H9 (cell line): ENCODE results near the gene MS4A18. TPM values are rescaled to one million over a fixed set of nuclear protein-coding genes. Genes with fewer than 3 reads are reported as not detected.

Source experiments
- DNase-seq: peaks from one replicate; pipeline ENCODE4 v3.0.0-alpha.2; 2017
- H2AFZ ChIP-seq: one replicate; pipeline ENCODE4 v1.6.1; 2013; ENCODE audit warnings: mild to moderate bottlenecking, low read length, control low read depth, moderate library complexity
- H2AK5ac ChIP-seq: 2 replicates; pipeline ENCODE4 v1.6.1; 2013; ENCODE audit warnings: low read length, control low read depth, mixed read lengths; ENCODE audit not compliant: insufficient read length
- H2BK120ac ChIP-seq: one replicate; pipeline ENCODE4 v1.6.1; 2013; ENCODE audit warnings: low read depth, mild to moderate bottlenecking, low read length, control low read depth, inconsistent platforms; ENCODE audit not compliant: poor library complexity, severe bottlenecking
- H2BK12ac ChIP-seq: 2 replicates; pipeline ENCODE4 v1.6.1; 2013; ENCODE audit warnings: low read length, control low read depth, mixed read lengths, low read depth; ENCODE audit not compliant: insufficient read length
- H2BK15ac ChIP-seq: 2 replicates; pipeline ENCODE4 v1.6.1; 2013; ENCODE audit warnings: low read depth, low read length, control low read depth
- H2BK20ac ChIP-seq: one replicate; pipeline ENCODE4 v1.6.1; 2013; ENCODE audit warnings: low read depth, mild to moderate bottlenecking, low read length, control low read depth, inconsistent platforms; ENCODE audit not compliant: poor library complexity, severe bottlenecking
- H2BK5ac ChIP-seq: 2 replicates; pipeline ENCODE4 v1.6.1; 2013; ENCODE audit warnings: low read length, control low read depth, mixed read lengths; ENCODE audit not compliant: insufficient read length
- H3K14ac ChIP-seq: 2 replicates; pipeline ENCODE4 v1.6.1; 2013; ENCODE audit warnings: low read length, control low read depth; ENCODE audit not compliant: insufficient read depth
- H3K18ac ChIP-seq: 2 replicates; pipeline ENCODE4 v1.6.1; 2013; ENCODE audit warnings: low read depth, mild to moderate bottlenecking, mixed read lengths, low read length, control low read depth; ENCODE audit not compliant: insufficient read length
- H3K23ac ChIP-seq: 2 replicates; pipeline ENCODE4 v1.6.1; 2013; ENCODE audit warnings: low read length, control low read depth, mixed read lengths, low read depth; ENCODE audit not compliant: insufficient read length
- H3K23me2 ChIP-seq: 2 replicates; pipeline ENCODE4 v1.6.1; 2013; ENCODE audit warnings: low read depth, mild to moderate bottlenecking, mixed read lengths, low read length, control low read depth; ENCODE audit not compliant: insufficient read length, poor library complexity, severe bottlenecking
- H3K27ac ChIP-seq: 2 replicates; pipeline ENCODE4 v1.5.1; 2013; ENCODE audit warnings: low read length, control low read depth, mixed read lengths, low read depth; ENCODE audit not compliant: insufficient read length
- H3K27me3 ChIP-seq: 2 replicates; pipeline ENCODE4 v1.6.1; 2013; ENCODE audit warnings: low read length, control low read depth, inconsistent platforms; ENCODE audit not compliant: insufficient read depth
- H3K4ac ChIP-seq: 2 replicates; pipeline ENCODE4 v1.6.1; 2013; ENCODE audit warnings: low read depth, mild to moderate bottlenecking, control low read depth, inconsistent platforms, low read length, moderate library complexity
- H3K4me1 ChIP-seq: 2 replicates; pipeline ENCODE4 v1.6.1; 2013; ENCODE audit warnings: low read length, control low read depth, inconsistent platforms; ENCODE audit not compliant: insufficient read depth
- H3K4me2 ChIP-seq: 2 replicates; pipeline ENCODE4 v1.6.1; 2013; ENCODE audit warnings: low read length, control low read depth, mixed read lengths; ENCODE audit not compliant: insufficient read length, insufficient read depth
- H3K56ac ChIP-seq: 2 replicates; pipeline ENCODE4 v1.6.1; 2013; ENCODE audit warnings: low read depth, mild to moderate bottlenecking, mixed read lengths, low read length, control low read depth; ENCODE audit not compliant: insufficient read length
- H3K79me1 ChIP-seq: 2 replicates; pipeline ENCODE4 v1.6.1; 2013; ENCODE audit warnings: low read depth, mild to moderate bottlenecking, moderate library complexity, low read length, control low read depth, inconsistent platforms; ENCODE audit not compliant: insufficient read depth, poor library complexity, severe bottlenecking
- H3K79me2 ChIP-seq: 2 replicates; pipeline ENCODE4 v1.6.1; 2013; ENCODE audit warnings: low read length, control low read depth, inconsistent platforms; ENCODE audit not compliant: insufficient read depth
- H3K9ac ChIP-seq: 2 replicates; pipeline ENCODE4 v1.6.1; 2013; ENCODE audit warnings: low read length, control low read depth, mixed read lengths; ENCODE audit not compliant: insufficient read length; ENCODE audit errors: extremely low read depth
- H3K9me3 ChIP-seq: one replicate; pipeline ENCODE4 v1.6.1; 2013; ENCODE audit warnings: low read depth, low read length, inconsistent platforms; ENCODE audit not compliant: control insufficient read depth
- H3T11ph ChIP-seq: one replicate; pipeline ENCODE4 v1.6.1; 2013; ENCODE audit warnings: mild to moderate bottlenecking, low read length, control low read depth, inconsistent platforms
- H4K20me1 ChIP-seq: one replicate; pipeline ENCODE4 v1.6.1; 2013; ENCODE audit not compliant: control insufficient read depth, insufficient read length, insufficient read depth
- H4K5ac ChIP-seq: 2 replicates; pipeline ENCODE4 v1.6.1; 2013; ENCODE audit warnings: low read depth, mild to moderate bottlenecking, mixed read lengths, low read length, control low read depth; ENCODE audit not compliant: insufficient read length
- H4K8ac ChIP-seq: replicated peaks from 2 replicates; pipeline ENCODE4 v1.6.1; 2013; ENCODE audit warnings: low read length, control low read depth, mixed read lengths, low read depth; ENCODE audit not compliant: insufficient read length
- H4K91ac ChIP-seq: 2 replicates; pipeline ENCODE4 v1.6.1; 2013; ENCODE audit warnings: low read depth, mild to moderate bottlenecking, moderate library complexity, mixed read lengths, low read length, control low read depth; ENCODE audit not compliant: insufficient read length
- H3K27ac Mint-ChIP-seq, 3 experiments: 2 replicates in 2 of 3; 3 replicates in 1 of 3; pipeline ENCODE4 v1.8.0; 2020 to 2021; ENCODE audit warnings: mixed read lengths in 3 of 3, mild to moderate bottlenecking in 1 of 3, moderate library complexity in 1 of 3
- H3K27me3 Mint-ChIP-seq: 2 replicates; pipeline ENCODE4 v1.8.0; 2021; ENCODE audit warnings: low read depth, mild to moderate bottlenecking, moderate library complexity, mixed read lengths
- H3K36me3 Mint-ChIP-seq, 3 experiments: 2 replicates in 2 of 3; 3 replicates in 1 of 3; pipeline ENCODE4 v1.8.0; 2020 to 2021; ENCODE audit warnings: low read depth in 3 of 3, mixed read lengths in 3 of 3; ENCODE audit not compliant: insufficient read depth in 1 of 3
- H3K4me1 Mint-ChIP-seq, 2 experiments: 2 replicates each; pipeline ENCODE4 v1.8.0; 2020; ENCODE audit warnings: mixed read lengths in 2 of 2
- H3K4me3 Mint-ChIP-seq, 2 experiments: 2 replicates in 1 of 2; 3 replicates in 1 of 2; pipeline ENCODE4 v1.8.0; 2020 to 2021; ENCODE audit warnings: mild to moderate bottlenecking in 2 of 2, mixed read lengths in 2 of 2, moderate library complexity in 1 of 2
- H3K9me3 Mint-ChIP-seq, 2 experiments: 2 replicates in 1 of 2; 3 replicates in 1 of 2; pipeline ENCODE4 v1.8.0; 2020; ENCODE audit warnings: mild to moderate bottlenecking in 2 of 2, mixed read lengths in 2 of 2, moderate library complexity in 1 of 2
- CTCF ChIP-seq: fragments of 200-600 bp; sonication (generic); conservative IDR thresholded peaks from 3 replicates; pipeline ENCODE4 v1.8.0; 2021; ENCODE audit warnings: antibody characterized with exemption, mild to moderate bottlenecking
- WGBS: extraction: QIAGEN DNeasy Blood & Tissue Kit; methylation state at CpG from one replicate; pipeline ENCODE4 v1.1.7; 2013; ENCODE audit warnings: missing lambda C conversion rate, low lambda C conversion rate, mixed read lengths; ENCODE audit not compliant: insufficient read length; ENCODE audit errors: extremely low coverage; 5-methylcytosine and 5-hydroxymethylcytosine counted together
- total RNA-seq: library from RNA; stranded (reverse); gene quantifications from 2 replicates; pipeline ENCODE4 v1.2.1, GENCODE V29; 2021

The MS4A18 gene
- total RNA-seq, 1 experiment from 2014 or later = not detected

GRCh38 chr11:60718524-60719316 lies 5.8 kb upstream of the MS4A18 start:
- no peak for TF ChIP-seq CTCF
- Histone ChIP-seq H3K27ac (no peak overlapping the region), H3K4me2 (no peak overlapping the region), H3K9ac (no peak overlapping the region), H3K79me2 (no peaks in the 10 kb centered on the region), H3K27me3 (no peaks in the 10 kb centered on the region), H3K14ac (no peak overlapping the region; the same call in 1 of the 2 replicates), H3K23ac (no peak overlapping the region), H4K20me1 (no peaks in the 10 kb centered on the region), H2AFZ (no peak overlapping the region), H2BK12ac (no peak overlapping the region), H3K9me3 (no peaks in the 10 kb centered on the region), H2BK15ac (no peak overlapping the region), H3T11ph (no peak overlapping the region), H4K8ac (no peak overlapping the region), H2BK120ac (no peak overlapping the region), H3K23me2 (no peaks in the 10 kb centered on the region), H2AK5ac (no peak overlapping the region), H2BK5ac (no peak overlapping the region), H3K56ac (no peak overlapping the region), H3K4ac (no peak overlapping the region), H3K18ac (no peak overlapping the region), H4K5ac (no peak overlapping the region), H3K4me1 (no peaks in the 10 kb centered on the region), H2BK20ac (no peak overlapping the region), H4K91ac (no peak overlapping the region), H3K79me1 (no peaks in the 10 kb centered on the region)
- peaks cover 8% of the 10 kb centered on the region; the same call in 1 of the 2 replicates for H3K27me3 Mint-ChIP-seq
- H3K27ac Mint-ChIP-seq = no peak overlapping the region
- peaks cover 15 to 22% of the 10 kb centered on the region in 2 experiments for H3K9me3 Mint-ChIP-seq
- H3K36me3 Mint-ChIP-seq = peaks cover 2 to 10% (median 2%) of the 10 kb centered on the region in 3 experiments; a peak in 5 of 7 replicates
- H3K4me1 Mint-ChIP-seq = no peaks in the 10 kb centered on the region
- whole genome bisulfite sequencing = no CpG with 5 or more reads among the region's 10 CpGs
- DNase-seq = no peak
- H3K4me3 Mint-ChIP-seq = no peak overlapping the region
